ENCODE data around the gene MEG3. TPM values are rescaled to one million over a fixed set of nuclear protein-coding genes. Genes with fewer than 3 reads are reported as not detected.

Gene MEG3
- total RNA-seq, 1 experiment from 2014 or later = 338 TPM

GRCh38 chr14:100844421-100844820 lies 18.5 kb downstream of the MEG3 start:
- Mint-ChIP-seq H3K4me3 (no peak overlapping the region), H3K36me3 (peaks cover 4% of the 10 kb centered on the region), H3K4me1 (peaks cover 24% of the 10 kb centered on the region), H3K27me3 (ENCODE audit: low read depth) (0 out of 2 replicates have a peak, but pooled peaks cover 5% of the 10 kb centered on the region), H3K9me3 (no peaks in the 10 kb centered on the region), H3K27ac (0 out of 2 replicates have a peak overlapping the region, but pooled peaks have one; percentile 55)
- POLR2A ChIA-PET = no interaction called here
- CTCF ChIA-PET = no interaction called here
- TF ChIP-seq STAT6 (CRISPR knock-in tag; conservative IDR thresholded peaks at IDR 0.05; ENCODE audit: low read depth) = no peak
- no peak for TF ChIP-seq FOXP1 (CRISPR knock-in tag; IDR thresholded peaks at IDR 0.05; ENCODE audit: borderline replicate concordance)
- TF ChIP-seq CREM (CRISPR knock-in tag; IDR thresholded peaks at IDR 0.05) = no peak
- TF ChIP-seq IRF2 (CRISPR knock-in tag; IDR thresholded peaks at IDR 0.05; ENCODE audit: borderline replicate concordance, low read depth) = no peak
- no peak for TF ChIP-seq ZNF317 (CRISPR knock-in tag; IDR thresholded peaks at IDR 0.05; ENCODE audit: borderline replicate concordance, low read depth)
- no peak for TF ChIP-seq NR3C1 (CRISPR knock-in tag; conservative IDR thresholded peaks at IDR 0.05; ENCODE audit: low read depth)
- no peak for TF ChIP-seq ELF4 (CRISPR knock-in tag; IDR thresholded peaks at IDR 0.05; ENCODE audit: low read depth)
- TF ChIP-seq, protein P1, sequence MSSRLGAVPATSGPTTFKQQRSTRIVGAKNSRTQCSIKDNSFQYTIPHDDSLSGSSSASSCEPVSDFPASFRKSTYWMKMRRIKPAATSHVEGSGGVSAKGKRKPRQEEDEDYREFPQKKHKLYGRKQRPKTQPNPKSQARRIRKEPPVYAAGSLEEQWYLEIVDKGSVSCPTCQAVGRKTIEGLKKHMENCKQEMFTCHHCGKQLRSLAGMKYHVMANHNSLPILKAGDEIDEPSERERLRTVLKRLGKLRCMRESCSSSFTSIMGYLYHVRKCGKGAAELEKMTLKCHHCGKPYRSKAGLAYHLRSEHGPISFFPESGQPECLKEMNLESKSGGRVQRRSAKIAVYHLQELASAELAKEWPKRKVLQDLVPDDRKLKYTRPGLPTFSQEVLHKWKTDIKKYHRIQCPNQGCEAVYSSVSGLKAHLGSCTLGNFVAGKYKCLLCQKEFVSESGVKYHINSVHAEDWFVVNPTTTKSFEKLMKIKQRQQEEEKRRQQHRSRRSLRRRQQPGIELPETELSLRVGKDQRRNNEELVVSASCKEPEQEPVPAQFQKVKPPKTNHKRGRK (CRISPR knock-in tag; IDR thresholded peaks at IDR 0.05; ENCODE audit: borderline replicate concordance) = no peak
- TF ChIP-seq SMAD4 (CRISPR knock-in tag; IDR thresholded peaks at IDR 0.05) = no peak
- ATAC-seq = no peak
- no peak for DNase-seq (ENCODE audit: low spot score)

GRCh38 chr14:100844846-100845245 lies 18.9 kb downstream of the MEG3 start:
- Mint-ChIP-seq H3K27ac (no peak overlapping the region), H3K4me1 (peaks cover 21% of the 10 kb centered on the region), H3K36me3 (peaks cover 4% of the 10 kb centered on the region), H3K27me3 (ENCODE audit: low read depth) (0 out of 2 replicates have a peak, but pooled peaks cover 3% of the 10 kb centered on the region), H3K9me3 (no peaks in the 10 kb centered on the region), H3K4me3 (no peak overlapping the region)
- ChIA-PET CTCF (no interaction called here), POLR2A (no interaction called here)
- ATAC-seq (no peak), DNase-seq (ENCODE audit: low spot score) (no peak)
- TF ChIP-seq FOXK1 (CRISPR knock-in tag; IDR thresholded peaks at IDR 0.05) (no peak), NR2C2 (CRISPR knock-in tag; IDR thresholded peaks at IDR 0.05) (no peak), MXD4 (CRISPR knock-in tag; IDR thresholded peaks at IDR 0.05; ENCODE audit: borderline replicate concordance) (no peak), ZNF425 (CRISPR knock-in tag; conservative IDR thresholded peaks at IDR 0.05) (no peak), SOX15 (CRISPR knock-in tag; IDR thresholded peaks at IDR 0.05) (no peak)
- TF ChIP-seq, protein P2, sequence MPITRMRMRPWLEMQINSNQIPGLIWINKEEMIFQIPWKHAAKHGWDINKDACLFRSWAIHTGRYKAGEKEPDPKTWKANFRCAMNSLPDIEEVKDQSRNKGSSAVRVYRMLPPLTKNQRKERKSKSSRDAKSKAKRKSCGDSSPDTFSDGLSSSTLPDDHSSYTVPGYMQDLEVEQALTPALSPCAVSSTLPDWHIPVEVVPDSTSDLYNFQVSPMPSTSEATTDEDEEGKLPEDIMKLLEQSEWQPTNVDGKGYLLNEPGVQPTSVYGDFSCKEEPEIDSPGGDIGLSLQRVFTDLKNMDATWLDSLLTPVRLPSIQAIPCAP (CRISPR knock-in tag; IDR thresholded peaks at IDR 0.05) = no peak

- Mint-ChIP-seq H3K4me1 (peaks cover 16% of the 10 kb centered on the region), H3K27ac (no peak overlapping the region), H3K36me3 (peaks cover 4% of the 10 kb centered on the region), H3K27me3 (ENCODE audit: low read depth) (no peaks in the 10 kb centered on the region), H3K9me3 (no peaks in the 10 kb centered on the region), H3K4me3 (no peak overlapping the region)
- no peak for DNase-seq (ENCODE audit: low spot score)
- POLR2A ChIA-PET = no interaction called here
- CTCF ChIA-PET = no interaction called here
- ATAC-seq = no peak
- no peak for TF ChIP-seq NFYB (CRISPR knock-in tag; conservative IDR thresholded peaks at IDR 0.05; ENCODE audit: low read depth)
- no peak for TF ChIP-seq ZNF281 (CRISPR knock-in tag; IDR thresholded peaks at IDR 0.05)
- TF ChIP-seq, protein P3, sequence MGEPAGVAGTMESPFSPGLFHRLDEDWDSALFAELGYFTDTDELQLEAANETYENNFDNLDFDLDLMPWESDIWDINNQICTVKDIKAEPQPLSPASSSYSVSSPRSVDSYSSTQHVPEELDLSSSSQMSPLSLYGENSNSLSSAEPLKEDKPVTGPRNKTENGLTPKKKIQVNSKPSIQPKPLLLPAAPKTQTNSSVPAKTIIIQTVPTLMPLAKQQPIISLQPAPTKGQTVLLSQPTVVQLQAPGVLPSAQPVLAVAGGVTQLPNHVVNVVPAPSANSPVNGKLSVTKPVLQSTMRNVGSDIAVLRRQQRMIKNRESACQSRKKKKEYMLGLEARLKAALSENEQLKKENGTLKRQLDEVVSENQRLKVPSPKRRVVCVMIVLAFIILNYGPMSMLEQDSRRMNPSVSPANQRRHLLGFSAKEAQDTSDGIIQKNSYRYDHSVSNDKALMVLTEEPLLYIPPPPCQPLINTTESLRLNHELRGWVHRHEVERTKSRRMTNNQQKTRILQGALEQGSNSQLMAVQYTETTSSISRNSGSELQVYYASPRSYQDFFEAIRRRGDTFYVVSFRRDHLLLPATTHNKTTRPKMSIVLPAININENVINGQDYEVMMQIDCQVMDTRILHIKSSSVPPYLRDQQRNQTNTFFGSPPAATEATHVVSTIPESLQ (CRISPR knock-in tag; IDR thresholded peaks at IDR 0.05) = no peak
- TF ChIP-seq ZNF671 (CRISPR knock-in tag; IDR thresholded peaks at IDR 0.05) = no peak
- TF ChIP-seq FOXP1 (CRISPR knock-in tag; IDR thresholded peaks at IDR 0.05; ENCODE audit: borderline replicate concordance) = no peak
- no peak for TF ChIP-seq FOXK1 (CRISPR knock-in tag; IDR thresholded peaks at IDR 0.05)
- no peak for TF ChIP-seq ZNF317 (CRISPR knock-in tag; IDR thresholded peaks at IDR 0.05; ENCODE audit: borderline replicate concordance, low read depth)
Observed at GRCh38 chr14:100845341-100845740, 19.4 kb downstream of the MEG3 start.
